ENCODE measurements around the gene TMEM121.
"Not testable (repeated sequence)": the region's sequence is repeated elsewhere in the genome, so short reads cannot be mapped to it uniquely, and the experiment has no call there.

The TMEM121 gene

DNA sequence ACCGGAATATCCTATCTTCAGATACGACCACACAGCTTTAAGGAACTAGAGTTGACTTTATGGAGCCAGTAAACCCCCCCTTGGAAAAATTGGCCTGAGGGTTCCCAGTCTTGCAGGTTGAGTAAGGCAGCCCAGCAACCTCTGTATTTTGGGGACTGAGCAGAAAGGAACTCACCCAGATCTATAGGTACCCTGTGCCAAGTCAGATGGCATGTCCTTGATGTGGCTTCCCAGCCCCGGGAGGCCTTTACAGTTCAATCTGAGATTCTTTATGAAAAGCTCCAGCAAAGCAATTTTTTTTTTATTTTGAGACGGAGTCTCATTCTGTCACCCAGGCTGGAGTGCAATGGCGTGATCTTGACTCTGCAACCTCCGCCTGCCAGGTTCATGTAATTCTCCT, 27.6 kb downstream of the TMEM121 start:
- no peaks in the 10 kb centered on the region for H3K36me3 Mint-ChIP-seq
- H3K4me1 Mint-ChIP-seq, result no peaks in the 10 kb centered on the region
- no peak overlapping the region for H3K27ac Mint-ChIP-seq
- H3K27me3 Mint-ChIP-seq, result peaks cover 18% of the 10 kb centered on the region
- no peaks in the 10 kb centered on the region for H3K9me3 Mint-ChIP-seq
- no peak overlapping the region for H3K4me3 Mint-ChIP-seq
- no peak for DNase-seq
- CTCF ChIA-PET, result interaction anchor here (1.2 kb wide), 1 partner anchor 17 kb away, joined by 4 read pairs; no protein-coding TSS in a partner anchor

- CTCF ChIA-PET, result interaction anchor here (1.2 kb wide), 1 partner anchor 18 kb away, joined by 4 read pairs; no protein-coding TSS in a partner anchor
- no peaks in the 10 kb centered on the region for H3K36me3 Mint-ChIP-seq
- peaks cover 18% of the 10 kb centered on the region for H3K27me3 Mint-ChIP-seq
- H3K4me3 Mint-ChIP-seq, result no peak overlapping the region
- no peaks in the 10 kb centered on the region for H3K9me3 Mint-ChIP-seq
- H3K27ac Mint-ChIP-seq, result no peak overlapping the region
- H3K4me1 Mint-ChIP-seq, result no peaks in the 10 kb centered on the region
- no peak for DNase-seq
Observed at GRCh38 chr14:105554523-105554922, 28.1 kb downstream of the TMEM121 start.

DNA sequence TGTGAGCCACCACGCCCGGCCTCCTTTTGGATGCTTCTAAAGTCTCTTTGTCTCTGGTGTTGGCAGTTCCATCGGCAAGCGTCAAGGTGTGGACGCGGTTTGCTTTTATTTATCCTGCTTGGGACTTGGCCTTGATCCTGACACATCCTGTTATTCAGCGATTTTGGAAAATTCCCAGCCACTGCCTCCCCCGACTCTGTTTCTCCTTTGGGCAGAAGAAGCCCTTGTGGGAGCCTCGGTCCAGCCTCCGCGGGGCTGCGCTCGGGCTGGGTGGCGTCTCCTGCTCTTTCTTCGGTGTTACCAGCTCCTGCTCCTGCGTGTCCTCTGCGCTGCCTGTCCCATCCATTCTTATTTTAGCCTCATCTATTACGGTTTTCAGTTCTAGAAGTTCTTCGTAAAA, 31.3 kb downstream of the TMEM121 start:
- DNase-seq, H3K9me3 Mint-ChIP-seq, H3K4me1 Mint-ChIP-seq, H3K4me3 Mint-ChIP-seq, H3K27ac Mint-ChIP-seq, H3K36me3 Mint-ChIP-seq, CTCF ChIA-PET: not testable (repeated sequence)
- H3K27me3 Mint-ChIP-seq, result peaks cover 12% of the 10 kb centered on the region

DNA sequence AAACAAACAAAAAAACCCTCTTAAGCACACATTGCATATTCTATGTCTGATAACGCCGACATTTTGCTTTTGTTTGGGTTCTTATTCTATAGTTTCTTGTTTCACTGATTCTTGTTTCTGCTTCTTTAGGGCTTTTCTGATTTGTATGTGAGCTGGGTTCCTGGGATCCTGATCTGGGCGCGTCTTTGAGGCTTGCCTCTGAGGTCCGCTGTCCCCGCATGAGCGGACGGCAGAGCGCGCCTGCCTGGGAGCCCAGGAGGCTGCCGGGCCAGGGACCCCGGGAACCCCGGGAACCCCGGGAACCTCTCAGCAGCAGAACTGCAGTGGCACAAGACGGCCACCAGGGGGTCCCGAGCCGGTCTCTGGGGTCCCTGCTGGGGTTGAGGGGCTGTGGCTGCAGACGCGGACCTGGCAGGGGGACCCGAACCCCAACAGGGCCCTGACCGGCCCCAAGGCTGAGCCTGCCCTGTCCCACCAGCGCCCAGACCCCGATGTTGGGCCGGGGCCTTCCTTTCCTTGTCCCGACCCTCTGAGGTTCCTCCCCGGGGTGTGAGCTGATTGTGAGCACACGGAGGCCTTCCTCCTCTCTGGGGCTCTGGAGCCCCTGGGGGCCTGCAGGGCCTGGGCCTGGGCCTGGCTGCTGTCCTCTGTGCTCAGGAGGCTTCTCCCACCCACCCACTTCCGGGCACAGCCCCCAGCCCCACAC, 32.2 kb downstream of the TMEM121 start:
- CTCF ChIA-PET, H3K36me3 Mint-ChIP-seq, H3K4me3 Mint-ChIP-seq, H3K9me3 Mint-ChIP-seq, H3K27ac Mint-ChIP-seq, DNase-seq, H3K4me1 Mint-ChIP-seq: not testable (repeated sequence)
- H3K27me3 Mint-ChIP-seq, result peaks cover 12% of the 10 kb centered on the region

GRCh38 chr14:105559384-105560047, 33.1 kb downstream of the TMEM121 start:
- H3K4me1 Mint-ChIP-seq, CTCF ChIA-PET, DNase-seq, H3K9me3 Mint-ChIP-seq, H3K36me3 Mint-ChIP-seq, H3K4me3 Mint-ChIP-seq, H3K27ac Mint-ChIP-seq: not testable (repeated sequence)
- peaks cover 12% of the 10 kb centered on the region for H3K27me3 Mint-ChIP-seq

DNA sequence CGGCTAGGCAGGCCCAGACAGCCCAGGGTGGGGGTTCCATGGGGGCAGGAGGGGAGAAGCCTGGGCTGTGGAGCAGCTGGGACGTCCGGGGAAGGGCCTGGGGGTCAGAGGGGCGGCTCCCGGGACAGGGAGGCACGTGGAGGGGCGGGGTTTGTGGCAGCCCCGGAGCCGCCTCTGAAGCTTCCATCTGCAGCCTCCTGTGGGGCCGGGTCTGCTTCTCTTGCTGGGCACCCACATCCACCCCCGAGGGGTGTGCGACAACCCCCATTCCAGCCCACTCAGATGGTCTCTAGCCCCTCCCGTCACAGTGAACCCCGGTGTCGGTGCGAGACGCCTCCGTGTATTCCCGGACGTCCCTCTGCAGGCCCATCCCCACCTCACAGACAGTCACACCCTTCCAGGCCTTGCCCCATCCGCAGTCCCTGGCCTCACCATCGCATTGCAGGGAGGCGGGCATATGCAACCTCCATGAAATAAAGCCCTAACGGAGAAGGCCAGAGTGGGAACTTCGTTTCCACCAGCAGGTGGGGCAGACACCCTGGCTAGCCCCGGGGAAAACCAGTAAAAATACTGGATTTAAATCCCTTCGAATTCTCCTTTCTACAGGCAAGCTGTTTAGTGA, 33.8 kb downstream of the TMEM121 start:
- DNase-seq, H3K4me3 Mint-ChIP-seq, CTCF ChIA-PET, H3K27me3 Mint-ChIP-seq, H3K36me3 Mint-ChIP-seq, H3K4me1 Mint-ChIP-seq, H3K9me3 Mint-ChIP-seq, H3K27ac Mint-ChIP-seq: not testable (repeated sequence)

- H3K4me1 Mint-ChIP-seq, H3K9me3 Mint-ChIP-seq, H3K27ac Mint-ChIP-seq, H3K36me3 Mint-ChIP-seq, H3K27me3 Mint-ChIP-seq, DNase-seq, H3K4me3 Mint-ChIP-seq, CTCF ChIA-PET: not testable (repeated sequence)
Observed at GRCh38 chr14:105561345-105561744, 35.0 kb downstream of the TMEM121 start.

DNA sequence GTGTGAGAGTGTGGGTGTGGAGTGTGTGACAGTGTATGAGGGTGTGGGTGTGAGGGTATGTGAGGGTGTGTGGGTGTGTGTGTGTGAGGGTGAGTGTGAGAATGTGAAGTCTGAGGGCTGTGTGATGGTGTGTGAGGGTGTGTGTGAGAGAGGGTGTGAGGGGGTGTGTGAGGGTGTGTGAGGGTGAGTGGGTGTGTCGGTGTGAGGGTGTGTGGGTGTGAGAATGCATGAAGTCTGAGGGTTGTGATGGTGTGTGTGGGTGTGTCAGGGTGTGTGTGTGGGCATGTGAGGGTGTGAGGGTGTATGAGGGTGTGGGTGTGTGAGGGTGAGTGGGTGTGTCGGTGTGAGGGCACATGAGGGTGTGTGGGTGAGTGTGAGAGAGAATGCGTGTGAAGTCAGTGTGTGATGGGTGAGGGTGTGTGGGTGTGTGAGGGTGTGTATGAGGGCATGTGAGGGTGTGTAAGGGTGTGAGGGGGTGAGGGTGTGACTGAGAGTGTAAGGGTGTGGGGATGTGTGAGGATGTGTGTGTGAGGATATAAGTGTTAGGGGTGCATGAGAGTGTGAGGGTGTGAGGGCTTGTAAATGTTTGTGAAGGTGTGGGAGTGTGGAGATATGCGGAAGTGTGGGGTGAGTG, 36.4 kb downstream of the TMEM121 start:
- Mint-ChIP-seq H3K9me3 (peaks cover 8% of the 10 kb centered on the region), H3K27me3 (no peaks in the 10 kb centered on the region), H3K36me3 (no peaks in the 10 kb centered on the region), H3K4me1 (no peaks in the 10 kb centered on the region), H3K4me3 (no peak overlapping the region), H3K27ac (no peak overlapping the region)
- CTCF ChIA-PET, result no interaction called here
- DNase-seq, result no peak

DNA sequence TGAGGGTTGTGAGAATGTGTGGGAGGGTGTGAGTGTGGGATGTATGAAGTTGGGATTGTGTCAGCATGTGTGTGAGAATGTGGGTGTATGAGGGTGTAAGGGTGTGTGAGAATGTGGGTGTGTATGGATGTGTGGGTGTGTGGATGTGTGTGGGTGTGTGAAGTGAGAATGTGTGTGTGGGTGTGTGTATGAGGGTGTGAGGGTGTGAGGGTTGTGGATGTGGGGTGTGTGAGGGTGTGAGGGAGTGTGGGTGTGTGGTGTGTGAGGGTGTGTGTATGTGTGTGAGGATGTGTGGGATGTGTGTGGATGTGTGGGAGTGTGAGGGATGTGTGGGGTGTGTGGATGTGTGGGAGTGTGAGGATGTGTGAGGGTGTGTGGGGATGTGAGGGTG, 37.0 kb downstream of the TMEM121 start:
- peaks cover 12% of the 10 kb centered on the region for H3K9me3 Mint-ChIP-seq

DNA sequence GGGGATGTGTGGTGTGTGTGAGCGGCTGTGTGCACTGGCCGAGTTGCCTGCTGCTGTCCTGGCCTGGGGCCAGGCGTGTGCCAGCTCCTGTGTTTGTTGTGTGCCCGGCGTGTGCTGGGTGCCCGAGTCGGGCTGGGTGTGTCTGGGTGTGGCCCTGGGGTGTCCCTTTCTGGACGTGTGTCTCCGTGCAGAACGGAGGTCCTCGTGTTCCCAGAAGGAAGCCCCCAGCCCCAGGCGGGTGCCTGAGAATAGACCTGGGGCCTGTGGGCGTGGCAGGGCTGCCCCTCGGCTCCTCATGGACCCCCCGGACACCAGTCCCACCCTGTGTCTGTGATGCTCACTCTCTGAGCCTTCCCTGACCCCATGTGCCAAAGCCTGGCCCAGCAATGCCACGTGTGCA, 38.2 kb downstream of the TMEM121 start:
- H3K36me3 Mint-ChIP-seq, H3K27me3 Mint-ChIP-seq, H3K4me3 Mint-ChIP-seq, CTCF ChIA-PET, H3K27ac Mint-ChIP-seq, H3K4me1 Mint-ChIP-seq, DNase-seq: not testable (repeated sequence)
- peaks cover 19% of the 10 kb centered on the region for H3K9me3 Mint-ChIP-seq

More for the DNA sequence above, 37.0 kb downstream of the TMEM121 start:
- Mint-ChIP-seq H3K27me3 (no peaks in the 10 kb centered on the region), H3K4me1 (no peaks in the 10 kb centered on the region), H3K27ac (no peak overlapping the region), H3K36me3 (no peaks in the 10 kb centered on the region), H3K4me3 (no peak overlapping the region)
- DNase-seq, result no peak
- CTCF ChIA-PET, result no interaction called here

GRCh38 chr14:105565185-105565919, 39.0 kb downstream of the TMEM121 start:
- CTCF ChIA-PET, H3K4me3 Mint-ChIP-seq, H3K36me3 Mint-ChIP-seq, H3K4me1 Mint-ChIP-seq, H3K27me3 Mint-ChIP-seq, DNase-seq, H3K27ac Mint-ChIP-seq: not testable (repeated sequence)
- H3K9me3 Mint-ChIP-seq, result peaks cover 27% of the 10 kb centered on the region

- H3K36me3 Mint-ChIP-seq, H3K4me3 Mint-ChIP-seq, H3K27ac Mint-ChIP-seq, H3K4me1 Mint-ChIP-seq, H3K27me3 Mint-ChIP-seq, CTCF ChIA-PET, DNase-seq: not testable (repeated sequence)
- H3K9me3 Mint-ChIP-seq, result peaks cover 33% of the 10 kb centered on the region
Observed at GRCh38 chr14:105566248-105567163, 40.1 kb downstream of the TMEM121 start.
